GM13977 (cell line): ENCODE results near the gene RASAL2.

Experiments
- DNase-seq: peaks from one replicate; pipeline ENCODE4 v3.0.0; 2012; ENCODE audit warnings: low spot score
- CTCF ChIP-seq: IDR thresholded peaks from 2 replicates; pipeline ENCODE4 v1.5.1; 2012; ENCODE audit warnings: mild to moderate bottlenecking, control low read depth; ENCODE audit not compliant: insufficient read depth; ENCODE audit errors: extremely low read depth, missing control alignments
- in situ Hi-C: fragments of 300-500 bp; cut with MboI; formaldehyde crosslinking; loops from one replicate; pipeline ENCODE4 v1.12.0; 2022; ENCODE audit warnings: low sequenced_read_pairs, low pct_unique_long_range_greater_than_20kb, mixed read lengths, inconsistent platforms; ENCODE audit not compliant: unreplicated experiment

The RASAL2 gene

GRCh38 chr1:178209935-178210334 lies 116.0 kb downstream of the RASAL2 start:
- no peak for DNase-seq
- no peak for TF ChIP-seq CTCF
- in situ Hi-C loops, result no loop called here

GRCh38 chr1:178218550-178218949 lies 124.6 kb downstream of the RASAL2 start:
- TF ChIP-seq CTCF, result no peak
- in situ Hi-C loops, result no loop called here

GRCh38 chr1:178220094-178220493 lies 126.2 kb downstream of the RASAL2 start:
- no peak for TF ChIP-seq CTCF
- in situ Hi-C loops, result no loop called here
- no peak for DNase-seq

More at GRCh38 chr1:178218550-178218949, 124.6 kb downstream of the RASAL2 start:
- DNase-seq, result no peak

GRCh38 chr1:178223289-178223688 lies 129.4 kb downstream of the RASAL2 start:
- DNase-seq, result no peak
- in situ Hi-C loops, result no loop called here
- no peak for TF ChIP-seq CTCF

- in situ Hi-C loops, result no loop called here
- no peak for DNase-seq
- TF ChIP-seq CTCF, result no peak
These were observed 130.5 kb downstream of the RASAL2 start for GRCh38 chr1:178224358-178224757.

- no peak for TF ChIP-seq CTCF
- in situ Hi-C loops, result no loop called here
- DNase-seq, result no peak
These were observed 137.0 kb downstream of the RASAL2 start for GRCh38 chr1:178230881-178231409.

- in situ Hi-C loops, result no loop called here
- no peak for TF ChIP-seq CTCF
- no peak for DNase-seq
These were observed 138.2 kb downstream of the RASAL2 start for GRCh38 chr1:178232108-178232507.
